Measurements from ENCODE around the gene ZNF768. TPM values are rescaled to one million over a fixed set of nuclear protein-coding genes. Genes with fewer than 3 reads are reported as not detected.
A peak's percentile ranks its signal among the peaks of the same experiment; 100 is the strongest.
"Not testable (repeated sequence)": the region's sequence is repeated elsewhere in the genome, so short reads cannot be mapped to it uniquely, and the experiment has no call there.

The ZNF768 gene
- total RNA-seq, 1 experiment from 2014 or later = 59.7 TPM

GRCh38 chr16:30530163-30531037 lies 4.0 kb upstream of the ZNF768 start:
- no peak overlapping the region for H3K27ac ChIP-seq
- no peaks in the 10 kb centered on the region for H3K9me3 ChIP-seq (replicated peaks)
- no peaks in the 10 kb centered on the region for H3K27me3 ChIP-seq
- peaks cover 4% of the 10 kb centered on the region; the same call in 1 of the 2 replicates for H3K4me1 ChIP-seq
- no peak for DNase-seq
- peaks cover 2% of the 10 kb centered on the region; the same call in 1 of the 2 replicates for H3K36me3 ChIP-seq
- H3K4me3 ChIP-seq = no peak overlapping the region

- peaks cover 7% of the 10 kb centered on the region; the same call in 1 of the 2 replicates for H3K36me3 ChIP-seq
- no peaks in the 10 kb centered on the region for H3K27me3 ChIP-seq
- H3K4me1 ChIP-seq = peaks cover 4% of the 10 kb centered on the region; the same call in 1 of the 2 replicates
- no peak overlapping the region for H3K4me3 ChIP-seq
- no peaks in the 10 kb centered on the region for H3K9me3 ChIP-seq (replicated peaks)
- DNase-seq = no peak
- no peak overlapping the region for H3K27ac ChIP-seq
These were observed 2.6 kb upstream of the ZNF768 start for GRCh38 chr16:30528799-30529457.

GRCh38 chr16:30527635-30528178 lies 1.3 kb upstream of the ZNF768 start:
- H3K36me3 ChIP-seq = peaks cover 7% of the 10 kb centered on the region; the same call in 1 of the 2 replicates
- peak overlapping the region; percentile 92 for H3K4me3 ChIP-seq
- H3K27ac ChIP-seq = peak overlapping the region; percentile 13; the same call in 1 of the 2 replicates
- no peak for DNase-seq
- no peaks in the 10 kb centered on the region for H3K27me3 ChIP-seq
- H3K4me1 ChIP-seq = peaks cover 4% of the 10 kb centered on the region; the same call in 1 of the 2 replicates
- no peaks in the 10 kb centered on the region for H3K9me3 ChIP-seq (replicated peaks)

- no peaks in the 10 kb centered on the region for H3K27me3 ChIP-seq
- H3K36me3 ChIP-seq = peaks cover 7% of the 10 kb centered on the region; the same call in 1 of the 2 replicates
- DNase-seq = peak; percentile 99
- H3K4me1 ChIP-seq = peaks cover 4% of the 10 kb centered on the region; the same call in 1 of the 2 replicates
- peak overlapping the region; percentile 93 for H3K27ac ChIP-seq
- H3K4me3 ChIP-seq = peak overlapping the region; percentile 92
- no peaks in the 10 kb centered on the region for H3K9me3 ChIP-seq (replicated peaks)
These were observed 663 bp upstream of the ZNF768 start for GRCh38 chr16:30526823-30527634.

- H3K27me3 ChIP-seq = no peaks in the 10 kb centered on the region
- H3K4me3 ChIP-seq = peak overlapping the region; percentile 92
- H3K9me3 ChIP-seq (replicated peaks) = no peaks in the 10 kb centered on the region
- peaks cover 7% of the 10 kb centered on the region; the same call in 1 of the 2 replicates for H3K36me3 ChIP-seq
- peaks cover 4% of the 10 kb centered on the region; the same call in 1 of the 2 replicates for H3K4me1 ChIP-seq
- peak overlapping the region; percentile 23; the same call in 1 of the 2 replicates for H3K27ac ChIP-seq
- no peak for DNase-seq
These were observed 576 bp downstream of the ZNF768 start for GRCh38 chr16:30525844-30526136.

GRCh38 chr16:30524575-30525568 lies 1.5 kb downstream of the ZNF768 start:
- H3K36me3 ChIP-seq = peaks cover 7% of the 10 kb centered on the region; the same call in 1 of the 2 replicates
- no peak for DNase-seq
- H3K27ac ChIP-seq = no peak overlapping the region
- no peak overlapping the region for H3K4me3 ChIP-seq
- H3K9me3 ChIP-seq (replicated peaks) = no peaks in the 10 kb centered on the region
- peaks cover 4% of the 10 kb centered on the region; the same call in 1 of the 2 replicates for H3K4me1 ChIP-seq
- H3K27me3 ChIP-seq = no peaks in the 10 kb centered on the region

- Histone ChIP-seq H3K27me3 (no peaks in the 10 kb centered on the region), H3K4me3 (no peak overlapping the region), H3K4me1 (peaks cover 4% of the 10 kb centered on the region; the same call in 1 of the 2 replicates), H3K36me3 (peaks cover 7% of the 10 kb centered on the region; the same call in 1 of the 2 replicates), H3K9me3 (replicated peaks) (no peaks in the 10 kb centered on the region), H3K27ac (no peak overlapping the region)
- no peak for DNase-seq
These were observed 2.4 kb downstream of the ZNF768 start for GRCh38 chr16:30523768-30524574.

GRCh38 chr16:30522702-30523463 lies 3.5 kb downstream of the ZNF768 start:
- H3K27me3 ChIP-seq; H3K36me3 ChIP-seq; H3K9me3 ChIP-seq (replicated peaks); H3K4me3 ChIP-seq; H3K4me1 ChIP-seq; DNase-seq; H3K27ac ChIP-seq: not testable (repeated sequence)

GRCh38 chr16:30521873-30522641 lies 4.3 kb downstream of the ZNF768 start:
- Histone ChIP-seq H3K9me3 (replicated peaks) (no peaks in the 10 kb centered on the region), H3K27me3 (no peaks in the 10 kb centered on the region; the same call in 1 of the 2 replicates), H3K36me3 (peaks cover 7% of the 10 kb centered on the region; the same call in 1 of the 2 replicates), H3K4me3 (no peak overlapping the region), H3K4me1 (no peaks in the 10 kb centered on the region), H3K27ac (no peak overlapping the region)
- DNase-seq = no peak

- no peaks in the 10 kb centered on the region for H3K9me3 ChIP-seq (replicated peaks)
- H3K4me3 ChIP-seq = no peak overlapping the region
- no peak for DNase-seq
- H3K36me3 ChIP-seq = peaks cover 7% of the 10 kb centered on the region; the same call in 1 of the 2 replicates
- no peaks in the 10 kb centered on the region; the same call in 1 of the 2 replicates for H3K27me3 ChIP-seq
- no peaks in the 10 kb centered on the region for H3K4me1 ChIP-seq
- no peak overlapping the region for H3K27ac ChIP-seq
These were observed 4.9 kb downstream of the ZNF768 start for GRCh38 chr16:30521476-30521872.

GRCh38 chr16:30519120-30520049 lies 7.0 kb downstream of the ZNF768 start:
- no peaks in the 10 kb centered on the region for H3K36me3 ChIP-seq
- no peak overlapping the region for H3K27ac ChIP-seq
- H3K4me1 ChIP-seq = no peaks in the 10 kb centered on the region
- no peaks in the 10 kb centered on the region for H3K9me3 ChIP-seq (replicated peaks)
- DNase-seq = no peak
- H3K4me3 ChIP-seq = no peak overlapping the region
- H3K27me3 ChIP-seq = no peaks in the 10 kb centered on the region; the same call in 1 of the 2 replicates

Data from SJCRH30 (cell line).